SK-N-SH treated with all-trans-retinoic acid at 6 μM for 48 hours (cell line): Measurements from ENCODE around the gene C2orf42.

Source experiments
- ARNTL ChIP-seq: fragments of 450-650 bp; formaldehyde crosslinking; IDR thresholded peaks from 2 replicates; pipeline ENCODE4 v1.5.0; 2020; ENCODE audit warnings: low read depth, mild to moderate bottlenecking, moderate library complexity, borderline replicate concordance
- BACH2 ChIP-seq: fragments of 250-450 bp; sonication (Bioruptor Pico); IDR thresholded peaks from 2 replicates; pipeline ENCODE4 v1.9.0; 2021; ENCODE audit warnings: mild to moderate bottlenecking, borderline replicate concordance
- ESRRG ChIP-seq: fragments of 250-450 bp; sonication (Bioruptor Pico); IDR thresholded peaks from 2 replicates; pipeline ENCODE4 v1.6.1; 2021; ENCODE audit warnings: mild to moderate bottlenecking
- ZC3H10 ChIP-seq: fragments of 250-450 bp; sonication (Bioruptor Pico); IDR thresholded peaks from 2 replicates; pipeline ENCODE4 v1.5.1; 2021; ENCODE audit warnings: mild to moderate bottlenecking, moderate library complexity
- ZFP3 ChIP-seq: fragments of 250-450 bp; sonication (Bioruptor Pico); IDR thresholded peaks from 2 replicates; pipeline ENCODE4 v1.5.0; 2020; ENCODE audit warnings: mild to moderate bottlenecking, moderate library complexity
- ZFP30 ChIP-seq: fragments of 450-650 bp; formaldehyde crosslinking; IDR thresholded peaks from 2 replicates; pipeline ENCODE4 v1.5.0; 2022; ENCODE audit warnings: mild to moderate bottlenecking, moderate library complexity
- ZNF8 ChIP-seq: fragments of 450-650 bp; formaldehyde crosslinking; IDR thresholded peaks from 2 replicates; pipeline ENCODE4 v1.5.0; 2020; ENCODE audit warnings: mild to moderate bottlenecking, moderate library complexity
- TF ChIP-seq, protein P1 (sequence below): fragments of 250-450 bp; sonication (Bioruptor Pico); IDR thresholded peaks from 2 replicates; pipeline ENCODE4 v1.8.0; 2020; ENCODE audit warnings: mild to moderate bottlenecking, moderate library complexity, borderline replicate concordance
- TF ChIP-seq, protein P2 (sequence below): fragments of 250-450 bp; sonication (Bioruptor Pico); IDR thresholded peaks from 2 replicates; pipeline ENCODE4 v1.5.0; 2020; ENCODE audit warnings: mild to moderate bottlenecking, moderate library complexity

DNA sequence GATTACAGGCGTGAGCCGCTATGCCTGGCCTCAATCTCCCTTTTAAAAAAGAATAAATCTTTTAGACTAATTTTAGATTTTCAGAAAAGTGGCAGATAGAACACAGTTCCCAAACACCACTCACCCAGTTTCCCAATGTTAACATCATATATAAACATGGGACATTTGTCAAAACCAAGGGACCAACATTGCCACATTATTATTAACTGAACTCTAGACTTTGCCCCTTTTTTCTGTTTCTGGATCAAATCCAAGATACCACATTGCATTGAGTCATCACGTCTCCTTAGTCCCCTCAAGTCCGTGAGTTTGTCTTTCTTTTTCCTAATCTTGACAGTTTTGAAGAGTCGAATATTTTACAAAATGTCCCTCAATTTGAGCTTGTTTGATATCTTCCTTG is 2.4 kb downstream of the C2orf42 start:
- TF ChIP-seq, protein P1, sequence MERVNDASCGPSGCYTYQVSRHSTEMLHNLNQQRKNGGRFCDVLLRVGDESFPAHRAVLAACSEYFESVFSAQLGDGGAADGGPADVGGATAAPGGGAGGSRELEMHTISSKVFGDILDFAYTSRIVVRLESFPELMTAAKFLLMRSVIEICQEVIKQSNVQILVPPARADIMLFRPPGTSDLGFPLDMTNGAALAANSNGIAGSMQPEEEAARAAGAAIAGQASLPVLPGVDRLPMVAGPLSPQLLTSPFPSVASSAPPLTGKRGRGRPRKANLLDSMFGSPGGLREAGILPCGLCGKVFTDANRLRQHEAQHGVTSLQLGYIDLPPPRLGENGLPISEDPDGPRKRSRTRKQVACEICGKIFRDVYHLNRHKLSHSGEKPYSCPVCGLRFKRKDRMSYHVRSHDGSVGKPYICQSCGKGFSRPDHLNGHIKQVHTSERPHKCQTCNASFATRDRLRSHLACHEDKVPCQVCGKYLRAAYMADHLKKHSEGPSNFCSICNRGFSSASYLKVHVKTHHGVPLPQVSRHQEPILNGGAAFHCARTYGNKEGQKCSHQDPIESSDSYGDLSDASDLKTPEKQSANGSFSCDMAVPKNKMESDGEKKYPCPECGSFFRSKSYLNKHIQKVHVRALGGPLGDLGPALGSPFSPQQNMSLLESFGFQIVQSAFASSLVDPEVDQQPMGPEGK (CRISPR knock-in tag): no peak
- no peak for TF ChIP-seq ESRRG
- TF ChIP-seq ZC3H10 (CRISPR knock-in tag): no peak
- TF ChIP-seq BACH2 (CRISPR knock-in tag): no peak
- no peak for TF ChIP-seq ZFP3 (CRISPR knock-in tag)
- TF ChIP-seq, protein P2, sequence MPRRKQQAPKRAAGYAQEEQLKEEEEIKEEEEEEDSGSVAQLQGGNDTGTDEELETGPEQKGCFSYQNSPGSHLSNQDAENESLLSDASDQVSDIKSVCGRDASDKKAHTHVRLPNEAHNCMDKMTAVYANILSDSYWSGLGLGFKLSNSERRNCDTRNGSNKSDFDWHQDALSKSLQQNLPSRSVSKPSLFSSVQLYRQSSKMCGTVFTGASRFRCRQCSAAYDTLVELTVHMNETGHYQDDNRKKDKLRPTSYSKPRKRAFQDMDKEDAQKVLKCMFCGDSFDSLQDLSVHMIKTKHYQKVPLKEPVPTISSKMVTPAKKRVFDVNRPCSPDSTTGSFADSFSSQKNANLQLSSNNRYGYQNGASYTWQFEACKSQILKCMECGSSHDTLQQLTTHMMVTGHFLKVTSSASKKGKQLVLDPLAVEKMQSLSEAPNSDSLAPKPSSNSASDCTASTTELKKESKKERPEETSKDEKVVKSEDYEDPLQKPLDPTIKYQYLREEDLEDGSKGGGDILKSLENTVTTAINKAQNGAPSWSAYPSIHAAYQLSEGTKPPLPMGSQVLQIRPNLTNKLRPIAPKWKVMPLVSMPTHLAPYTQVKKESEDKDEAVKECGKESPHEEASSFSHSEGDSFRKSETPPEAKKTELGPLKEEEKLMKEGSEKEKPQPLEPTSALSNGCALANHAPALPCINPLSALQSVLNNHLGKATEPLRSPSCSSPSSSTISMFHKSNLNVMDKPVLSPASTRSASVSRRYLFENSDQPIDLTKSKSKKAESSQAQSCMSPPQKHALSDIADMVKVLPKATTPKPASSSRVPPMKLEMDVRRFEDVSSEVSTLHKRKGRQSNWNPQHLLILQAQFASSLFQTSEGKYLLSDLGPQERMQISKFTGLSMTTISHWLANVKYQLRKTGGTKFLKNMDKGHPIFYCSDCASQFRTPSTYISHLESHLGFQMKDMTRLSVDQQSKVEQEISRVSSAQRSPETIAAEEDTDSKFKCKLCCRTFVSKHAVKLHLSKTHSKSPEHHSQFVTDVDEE (CRISPR knock-in tag): no peak
- TF ChIP-seq ZNF8 (CRISPR knock-in tag): no peak
- TF ChIP-seq ARNTL: no peak
- no peak for TF ChIP-seq ZFP30 (CRISPR knock-in tag)
